PFSK-1 (cell line): ENCODE measurements around the gene VWA3B.

Experiments
- POLR2AphosphoS5 ChIP-seq: IDR thresholded peaks from 2 replicates; pipeline ENCODE4 v1.6.1; 2012; ENCODE audit warnings: low read depth, mild to moderate bottlenecking, control low read depth, low read length, moderate library complexity
- TAF1 ChIP-seq: IDR thresholded peaks from 2 replicates; pipeline ENCODE4 v1.6.1; 2012; ENCODE audit warnings: low read length, control low read depth, borderline replicate concordance; ENCODE audit not compliant: insufficient read depth

DNA sequence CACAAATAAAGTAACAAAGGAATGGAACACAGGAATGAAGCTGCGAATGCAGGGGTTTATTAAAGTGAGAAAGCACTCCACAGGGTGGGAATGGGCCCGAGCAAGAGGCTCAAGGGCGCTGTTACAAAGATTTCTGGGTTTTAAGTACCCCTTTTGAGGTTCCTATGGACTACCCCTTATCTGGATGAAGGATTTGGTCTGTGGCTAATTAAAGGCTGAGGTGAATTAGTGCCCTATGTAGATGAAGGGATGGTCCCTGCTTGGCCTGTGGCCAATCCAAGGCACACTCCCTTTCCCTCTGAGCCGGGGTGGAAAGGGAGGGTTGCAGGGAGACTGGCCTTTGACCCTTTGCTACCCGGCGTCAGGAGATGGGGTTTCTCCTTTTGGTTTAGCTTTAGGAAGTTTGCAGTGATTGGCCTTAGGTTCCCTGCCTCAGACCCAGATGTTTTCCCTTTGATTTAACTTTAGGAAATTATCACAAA, 211.8 kb downstream of the VWA3B start:
- TF ChIP-seq TAF1: no peak
- no peak for TF ChIP-seq POLR2AphosphoS5
